ENCODE results near the gene SLC9A5. TPM values are rescaled to one million over a fixed set of nuclear protein-coding genes. Genes with fewer than 3 reads are reported as not detected.
A peak's percentile ranks its signal among the peaks of the same experiment; 100 is the strongest.

SLC9A5 gene
- total and polyA plus RNA-seq, 9 of the 15 experiments (the other 6 are each of a cell fraction or from before 2014, with no cell fraction given): 0.06 to 3.1 (median 1.2) TPM

DNA sequence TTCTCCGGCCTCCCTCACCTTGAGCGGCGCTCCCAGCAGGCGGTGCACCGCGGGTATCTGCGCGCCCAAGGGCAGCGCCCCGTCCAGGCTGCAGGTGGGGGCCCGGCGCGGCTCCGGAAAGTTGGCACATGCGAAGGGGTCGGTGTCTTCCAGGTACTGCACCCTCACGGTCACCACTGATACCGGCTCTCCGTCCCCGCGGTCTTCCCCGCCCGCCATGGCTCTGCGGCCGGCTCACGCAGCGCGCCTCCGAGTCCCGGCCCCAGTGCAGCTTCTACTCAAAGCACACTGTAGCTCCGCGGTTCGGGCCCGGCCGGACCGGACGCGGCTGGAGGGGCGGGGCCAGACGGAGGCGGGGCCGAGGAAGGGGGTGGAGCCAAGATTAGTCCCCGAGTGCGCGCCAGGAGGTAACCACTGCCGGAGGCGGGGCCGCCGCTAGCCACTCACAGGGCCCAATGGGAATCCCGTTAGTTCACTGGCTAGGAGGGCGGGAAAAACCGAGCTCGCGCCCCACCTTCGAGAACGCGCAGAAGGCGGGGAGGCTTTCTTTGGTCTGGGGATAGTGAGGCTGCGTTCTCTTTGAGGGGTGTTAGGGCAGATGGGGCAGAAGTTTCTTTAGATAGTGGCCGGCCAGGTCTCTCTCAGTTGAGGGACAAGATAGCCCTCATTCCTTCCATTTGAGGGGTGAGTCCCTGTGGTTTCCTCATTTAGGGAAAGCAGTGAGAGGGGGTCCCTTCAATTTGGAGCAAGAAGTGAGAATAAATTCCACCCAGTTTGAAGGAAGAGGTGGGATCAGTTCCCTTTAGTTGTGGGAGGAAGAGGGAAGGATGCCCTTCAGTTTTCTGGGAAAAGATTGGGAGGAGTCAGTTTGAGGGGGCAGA, 1.3 kb upstream of the SLC9A5 start, which contains the start of gene FHOD1 (continued):
- no peak for TF ChIP-seq CEBPG (CRISPR knock-in tag; IDR thresholded peaks at IDR 0.05)
- TF ChIP-seq CEBPG (tag; conservative IDR thresholded peaks at IDR 0.05 in 1 of 2, IDR thresholded peaks at IDR 0.05 in 1 of 2): no peak
- TF ChIP-seq ZNF766 (CRISPR knock-in tag; conservative IDR thresholded peaks at IDR 0.05): no peak
- no peak for TF ChIP-seq OTX1 (CRISPR knock-in tag; IDR thresholded peaks at IDR 0.05)
- TF ChIP-seq ZNF408 (CRISPR knock-in tag; IDR thresholded peaks at IDR 0.05; ENCODE audit: low read depth): no peak
- peak; percentile 52 for TF ChIP-seq POLR2B (IDR thresholded peaks at IDR 0.05; ENCODE audit: low read depth, partially characterized antibody)
- TF ChIP-seq NR2C1 (IDR thresholded peaks at IDR 0.05): no peak
- no peak for TF ChIP-seq NR2C1 (tag; IDR thresholded peaks at IDR 0.05)
- TF ChIP-seq, protein P1, sequence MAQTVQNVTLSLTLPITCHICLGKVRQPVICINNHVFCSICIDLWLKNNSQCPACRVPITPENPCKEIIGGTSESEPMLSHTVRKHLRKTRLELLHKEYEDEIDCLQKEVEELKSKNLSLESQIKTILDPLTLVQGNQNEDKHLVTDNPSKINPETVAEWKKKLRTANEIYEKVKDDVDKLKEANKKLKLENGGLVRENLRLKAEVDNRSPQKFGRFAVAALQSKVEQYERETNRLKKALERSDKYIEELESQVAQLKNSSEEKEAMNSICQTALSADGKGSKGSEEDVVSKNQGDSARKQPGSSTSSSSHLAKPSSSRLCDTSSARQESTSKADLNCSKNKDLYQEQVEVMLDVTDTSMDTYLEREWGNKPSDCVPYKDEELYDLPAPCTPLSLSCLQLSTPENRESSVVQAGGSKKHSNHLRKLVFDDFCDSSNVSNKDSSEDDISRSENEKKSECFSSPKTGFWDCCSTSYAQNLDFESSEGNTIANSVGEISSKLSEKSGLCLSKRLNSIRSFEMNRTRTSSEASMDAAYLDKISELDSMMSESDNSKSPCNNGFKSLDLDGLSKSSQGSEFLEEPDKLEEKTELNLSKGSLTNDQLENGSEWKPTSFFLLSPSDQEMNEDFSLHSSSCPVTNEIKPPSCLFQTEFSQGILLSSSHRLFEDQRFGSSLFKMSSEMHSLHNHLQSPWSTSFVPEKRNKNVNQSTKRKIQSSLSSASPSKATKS (CRISPR knock-in tag; IDR thresholded peaks at IDR 0.05): no peak
- no peak for TF ChIP-seq ZBTB7A (IDR thresholded peaks at IDR 0.05; ENCODE audit: borderline replicate concordance, control insufficient read depth, low read depth, low read length)
- no peak for TF ChIP-seq EP400 (IDR thresholded peaks at IDR 0.05)
- TF ChIP-seq, protein P2, sequence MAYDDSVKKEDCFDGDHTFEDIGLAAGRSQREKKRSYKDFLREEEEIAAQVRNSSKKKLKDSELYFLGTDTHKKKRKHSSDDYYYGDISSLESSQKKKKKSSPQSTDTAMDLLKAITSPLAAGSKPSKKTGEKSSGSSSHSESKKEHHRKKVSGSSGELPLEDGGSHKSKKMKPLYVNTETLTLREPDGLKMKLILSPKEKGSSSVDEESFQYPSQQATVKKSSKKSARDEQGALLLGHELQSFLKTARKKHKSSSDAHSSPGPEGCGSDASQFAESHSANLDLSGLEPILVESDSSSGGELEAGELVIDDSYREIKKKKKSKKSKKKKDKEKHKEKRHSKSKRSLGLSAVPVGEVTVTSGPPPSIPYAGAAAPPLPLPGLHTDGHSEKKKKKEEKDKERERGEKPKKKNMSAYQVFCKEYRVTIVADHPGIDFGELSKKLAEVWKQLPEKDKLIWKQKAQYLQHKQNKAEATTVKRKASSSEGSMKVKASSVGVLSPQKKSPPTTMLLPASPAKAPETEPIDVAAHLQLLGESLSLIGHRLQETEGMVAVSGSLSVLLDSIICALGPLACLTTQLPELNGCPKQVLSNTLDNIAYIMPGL (CRISPR knock-in tag; IDR thresholded peaks at IDR 0.05): 0 out of 2 replicates have a peak, but pooled peaks have one; percentile 84
- TF ChIP-seq ARNT (IDR thresholded peaks at IDR 0.05): 0 out of 4 replicates have a peak, but pooled peaks of 1 of the 2 experiments have one; percentile 35
- no peak for TF ChIP-seq ZNF121 (CRISPR knock-in tag; conservative IDR thresholded peaks at IDR 0.05)
- TF ChIP-seq ZFP36 (IDR thresholded peaks at IDR 0.05; ENCODE audit: low read depth, low read length, partially characterized antibody): no peak
- TF ChIP-seq PHF8 (IDR thresholded peaks at IDR 0.05; ENCODE audit: borderline replicate concordance, low read length): peak; percentile 76; the same call in 1 of the 2 replicates
- TF ChIP-seq FOXM1 (IDR thresholded peaks at IDR 0.05; ENCODE audit: low read depth): no peak
- no peak for TF ChIP-seq FOXM1 (CRISPR knock-in tag; IDR thresholded peaks at IDR 0.05; ENCODE audit: low read depth)
- TF ChIP-seq PML (IDR thresholded peaks at IDR 0.05; ENCODE audit: low read length): peak; percentile 54; the same call in 1 of the 2 replicates
- TF ChIP-seq, protein P3, sequence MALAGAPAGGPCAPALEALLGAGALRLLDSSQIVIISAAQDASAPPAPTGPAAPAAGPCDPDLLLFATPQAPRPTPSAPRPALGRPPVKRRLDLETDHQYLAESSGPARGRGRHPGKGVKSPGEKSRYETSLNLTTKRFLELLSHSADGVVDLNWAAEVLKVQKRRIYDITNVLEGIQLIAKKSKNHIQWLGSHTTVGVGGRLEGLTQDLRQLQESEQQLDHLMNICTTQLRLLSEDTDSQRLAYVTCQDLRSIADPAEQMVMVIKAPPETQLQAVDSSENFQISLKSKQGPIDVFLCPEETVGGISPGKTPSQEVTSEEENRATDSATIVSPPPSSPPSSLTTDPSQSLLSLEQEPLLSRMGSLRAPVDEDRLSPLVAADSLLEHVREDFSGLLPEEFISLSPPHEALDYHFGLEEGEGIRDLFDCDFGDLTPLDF (CRISPR knock-in tag; IDR thresholded peaks at IDR 0.05): peak; percentile 96
- TF ChIP-seq, protein P4, sequence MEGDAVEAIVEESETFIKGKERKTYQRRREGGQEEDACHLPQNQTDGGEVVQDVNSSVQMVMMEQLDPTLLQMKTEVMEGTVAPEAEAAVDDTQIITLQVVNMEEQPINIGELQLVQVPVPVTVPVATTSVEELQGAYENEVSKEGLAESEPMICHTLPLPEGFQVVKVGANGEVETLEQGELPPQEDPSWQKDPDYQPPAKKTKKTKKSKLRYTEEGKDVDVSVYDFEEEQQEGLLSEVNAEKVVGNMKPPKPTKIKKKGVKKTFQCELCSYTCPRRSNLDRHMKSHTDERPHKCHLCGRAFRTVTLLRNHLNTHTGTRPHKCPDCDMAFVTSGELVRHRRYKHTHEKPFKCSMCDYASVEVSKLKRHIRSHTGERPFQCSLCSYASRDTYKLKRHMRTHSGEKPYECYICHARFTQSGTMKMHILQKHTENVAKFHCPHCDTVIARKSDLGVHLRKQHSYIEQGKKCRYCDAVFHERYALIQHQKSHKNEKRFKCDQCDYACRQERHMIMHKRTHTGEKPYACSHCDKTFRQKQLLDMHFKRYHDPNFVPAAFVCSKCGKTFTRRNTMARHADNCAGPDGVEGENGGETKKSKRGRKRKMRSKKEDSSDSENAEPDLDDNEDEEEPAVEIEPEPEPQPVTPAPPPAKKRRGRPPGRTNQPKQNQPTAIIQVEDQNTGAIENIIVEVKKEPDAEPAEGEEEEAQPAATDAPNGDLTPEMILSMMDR (IDR thresholded peaks at IDR 0.05 in 2 of 3, conservative IDR thresholded peaks at IDR 0.05 in 1 of 3; ENCODE audit: insufficient read depth in 2 of 3, low read depth in 1 of 3, low read length in 3 of 3): no peak

All from K562 (cell line).